Activated naive CD8-positive, alpha-beta T cell treated with anti-CD3 and anti-CD28 coated beads for 36 hours (primary cell): ENCODE results near the gene DST. TPM values are rescaled to one million over a fixed set of nuclear protein-coding genes. Genes with fewer than 3 reads are reported as not detected.
"Not testable (repeated sequence)": the region's sequence is repeated elsewhere in the genome, so short reads cannot be mapped to it uniquely, and the experiment has no call there.

Experiments used
- DNase-seq: peaks from one replicate; pipeline ENCODE4 v3.0.0; 2021
- H3K27ac Mint-ChIP-seq: one replicate; pipeline ENCODE4 v1.8.0; 2022; ENCODE audit warnings: mild to moderate bottlenecking, moderate library complexity, mixed read lengths
- H3K27me3 Mint-ChIP-seq: one replicate; pipeline ENCODE4 v1.8.0; 2022; ENCODE audit warnings: mild to moderate bottlenecking, mixed read lengths
- H3K36me3 Mint-ChIP-seq: one replicate; pipeline ENCODE4 v1.8.0; 2021; ENCODE audit warnings: mild to moderate bottlenecking, mixed read lengths
- H3K4me1 Mint-ChIP-seq: one replicate; pipeline ENCODE4 v1.8.0; 2021; ENCODE audit warnings: mixed read lengths
- H3K4me3 Mint-ChIP-seq: one replicate; pipeline ENCODE4 v1.8.0; 2022; ENCODE audit warnings: mild to moderate bottlenecking, moderate library complexity, mixed read lengths
- H3K9me3 Mint-ChIP-seq: one replicate; pipeline ENCODE4 v1.8.0; 2022; ENCODE audit warnings: mixed read lengths
- total RNA-seq, 2 experiments: library from RNA; stranded (reverse); gene quantifications; one replicate each; pipeline ENCODE4 v1.2.3, GENCODE V29; 2021

Gene DST
- total RNA-seq, 2 experiments from 2014 or later: 1.8 to 2.9 TPM

DNA sequence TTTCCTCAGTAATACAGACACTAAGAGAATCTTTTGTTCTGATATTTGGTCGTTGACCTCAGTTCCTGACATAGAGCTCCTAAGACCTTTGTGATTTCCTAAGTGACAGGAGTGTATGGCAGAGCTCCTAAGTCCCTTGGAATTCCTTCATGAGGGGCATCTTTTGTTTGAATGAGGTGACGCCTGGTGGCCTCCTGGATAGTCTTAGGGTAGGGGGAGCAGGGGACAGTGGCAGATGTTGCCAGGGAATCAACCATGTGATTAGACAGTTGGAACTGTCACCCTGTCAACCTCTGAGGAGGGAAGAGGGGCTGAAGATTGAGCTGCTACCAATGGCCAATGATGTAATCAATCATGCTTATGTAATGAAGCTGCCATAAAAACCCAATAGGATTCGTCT lies 67.0 kb downstream of the DST start:
- DNase-seq: no peak
- no peaks in the 10 kb centered on the region for H3K36me3 Mint-ChIP-seq
- no peak overlapping the region for H3K27ac Mint-ChIP-seq
- H3K27me3 Mint-ChIP-seq: peaks cover 4% of the 10 kb centered on the region
- H3K9me3 Mint-ChIP-seq: no peaks in the 10 kb centered on the region
- H3K4me1 Mint-ChIP-seq: no peaks in the 10 kb centered on the region
- H3K4me3 Mint-ChIP-seq: no peak overlapping the region

DNA sequence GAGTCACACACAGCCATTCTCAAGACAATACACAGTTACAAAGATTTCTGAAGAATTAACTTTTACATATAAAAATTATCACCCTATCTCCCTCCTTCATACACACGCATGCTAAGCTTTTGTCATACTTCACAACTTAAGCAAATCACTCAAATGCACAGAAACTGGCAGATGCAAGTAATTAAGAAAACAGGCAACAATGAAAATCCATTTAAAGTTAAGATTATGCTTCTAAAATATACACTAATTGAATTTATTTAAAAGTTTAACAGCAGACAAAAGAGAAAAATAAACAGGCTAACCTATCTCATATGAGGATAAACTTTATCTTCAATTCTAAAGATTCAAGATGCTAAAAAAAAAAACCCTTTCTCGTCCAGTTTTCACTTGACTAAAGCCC lies 68.4 kb downstream of the DST start:
- Mint-ChIP-seq H3K4me1 (no peaks in the 10 kb centered on the region), H3K9me3 (no peaks in the 10 kb centered on the region), H3K4me3 (no peak overlapping the region), H3K27ac (no peak overlapping the region), H3K36me3 (no peaks in the 10 kb centered on the region), H3K27me3 (peaks cover 4% of the 10 kb centered on the region)
- DNase-seq: no peak

- Mint-ChIP-seq H3K4me3 (no peak overlapping the region), H3K36me3 (no peaks in the 10 kb centered on the region), H3K27me3 (peaks cover 4% of the 10 kb centered on the region), H3K4me1 (no peaks in the 10 kb centered on the region), H3K27ac (no peak overlapping the region), H3K9me3 (no peaks in the 10 kb centered on the region)
- no peak for DNase-seq
Measured at GRCh38 chr6:56573624-56574023, 69.1 kb downstream of the DST start.

DNA sequence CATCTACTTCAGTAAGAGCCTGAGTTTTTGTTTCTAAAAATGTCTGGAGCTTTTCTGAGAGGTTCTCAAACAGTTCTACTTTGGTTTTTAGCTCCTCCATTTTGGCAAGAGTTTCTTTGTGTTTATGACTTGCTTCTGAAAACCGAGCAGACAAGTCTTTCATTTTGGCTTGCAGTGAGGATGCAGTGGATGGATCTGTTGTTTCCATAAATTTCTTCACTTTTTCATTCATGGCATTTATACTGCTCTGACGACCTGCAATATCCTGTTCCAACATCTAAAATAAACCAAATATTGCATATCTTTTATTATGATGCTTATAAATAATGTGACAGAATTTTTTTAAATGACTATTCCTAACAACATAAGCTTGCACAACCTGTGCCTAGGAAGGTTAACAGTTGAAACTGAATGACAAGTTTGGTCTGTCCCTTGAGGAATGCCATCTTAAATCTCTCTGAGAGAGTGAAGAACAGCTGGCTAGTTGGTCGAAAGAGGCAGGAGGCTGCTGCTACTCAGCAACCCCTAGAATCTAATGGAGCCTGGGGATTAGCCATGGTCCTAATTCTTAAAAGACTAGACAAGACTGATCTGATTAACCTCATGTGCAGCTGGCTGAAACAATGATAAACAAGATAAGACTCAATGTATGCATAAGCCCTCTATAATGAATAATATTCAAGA lies 69.8 kb downstream of the DST start:
- H3K36me3 Mint-ChIP-seq: no peaks in the 10 kb centered on the region
- DNase-seq: no peak
- no peak overlapping the region for H3K4me3 Mint-ChIP-seq
- no peak overlapping the region for H3K27ac Mint-ChIP-seq
- H3K9me3 Mint-ChIP-seq: no peaks in the 10 kb centered on the region
- peaks cover 4% of the 10 kb centered on the region for H3K27me3 Mint-ChIP-seq
- H3K4me1 Mint-ChIP-seq: no peaks in the 10 kb centered on the region

DNA sequence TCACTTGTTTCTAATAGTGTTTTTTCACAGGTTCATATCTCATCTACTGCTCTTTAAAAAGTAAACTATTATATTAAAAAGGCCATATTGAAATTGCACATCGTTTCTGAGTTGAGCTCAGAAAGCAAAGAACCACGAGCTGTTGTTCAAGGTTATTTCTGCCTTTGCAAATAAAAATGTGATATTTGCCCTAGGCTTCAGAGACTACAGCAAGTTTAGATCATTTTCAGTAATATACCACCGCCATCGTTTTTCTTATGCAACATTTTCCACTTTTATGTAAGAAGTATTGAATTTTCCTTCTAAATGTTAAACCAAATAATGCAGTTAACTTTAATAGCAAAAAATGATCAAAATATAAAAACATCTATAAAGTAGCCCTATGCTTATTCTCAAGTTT lies 71.1 kb downstream of the DST start:
- H3K27ac Mint-ChIP-seq: no peak overlapping the region
- no peaks in the 10 kb centered on the region for H3K36me3 Mint-ChIP-seq
- no peak for DNase-seq
- H3K4me3 Mint-ChIP-seq: no peak overlapping the region
- H3K27me3 Mint-ChIP-seq: peaks cover 4% of the 10 kb centered on the region
- H3K9me3 Mint-ChIP-seq: no peaks in the 10 kb centered on the region
- H3K4me1 Mint-ChIP-seq: no peaks in the 10 kb centered on the region

DNA sequence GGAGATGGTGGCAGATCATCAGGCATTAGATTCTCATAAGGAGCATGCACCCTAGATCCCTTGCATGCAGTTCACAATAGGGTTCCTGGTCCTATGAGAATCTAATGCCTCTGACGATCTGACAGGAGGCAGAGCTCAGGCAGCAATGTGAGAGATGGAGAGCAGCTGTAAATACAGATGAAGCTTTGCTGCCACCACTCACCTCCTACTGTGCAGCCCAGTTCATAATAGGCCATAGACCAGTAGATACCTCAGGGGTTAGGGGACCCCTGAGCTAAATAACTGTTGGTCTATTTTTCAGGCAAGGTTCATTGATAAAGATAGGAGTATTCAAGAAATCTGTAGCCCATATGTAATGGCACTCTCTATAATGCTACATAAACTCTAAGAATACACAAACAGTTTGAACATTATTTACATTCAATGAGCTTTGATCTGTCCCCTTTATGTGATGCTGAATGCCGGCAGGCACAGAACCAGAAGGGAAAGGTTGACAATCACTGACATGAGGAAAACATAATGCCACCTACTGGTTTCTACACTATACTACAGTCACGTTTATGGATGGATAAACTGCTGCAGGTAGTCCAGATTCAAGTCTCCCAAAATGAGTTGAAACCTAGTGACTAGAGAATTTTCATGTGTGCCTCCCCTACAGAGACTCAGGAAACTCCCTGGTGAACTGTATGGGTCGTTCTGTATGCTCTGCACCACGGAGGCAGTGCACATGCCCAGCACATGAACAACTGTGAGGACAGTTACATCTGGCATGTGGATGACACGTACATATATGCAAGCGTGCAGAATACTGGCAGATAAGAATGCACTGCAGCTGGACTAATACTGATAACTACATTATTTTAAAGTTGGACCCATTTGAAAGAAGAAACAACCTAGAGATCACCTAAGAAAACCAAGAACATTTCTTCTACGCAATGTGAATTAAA lies 72.0 kb downstream of the DST start:
- Mint-ChIP-seq H3K27me3 (peaks cover 4% of the 10 kb centered on the region), H3K36me3 (no peaks in the 10 kb centered on the region), H3K27ac (no peak overlapping the region), H3K4me1 (no peaks in the 10 kb centered on the region), H3K4me3 (no peak overlapping the region), H3K9me3 (no peaks in the 10 kb centered on the region)
- no peak for DNase-seq

- no peak overlapping the region for H3K4me3 Mint-ChIP-seq
- H3K4me1 Mint-ChIP-seq: no peaks in the 10 kb centered on the region
- DNase-seq: no peak
- H3K9me3 Mint-ChIP-seq: peaks cover 3% of the 10 kb centered on the region
- no peak overlapping the region for H3K27ac Mint-ChIP-seq
- H3K27me3 Mint-ChIP-seq: peaks cover 7% of the 10 kb centered on the region
- H3K36me3 Mint-ChIP-seq: no peaks in the 10 kb centered on the region
Measured at GRCh38 chr6:56567501-56567900, 75.2 kb downstream of the DST start.

DNA sequence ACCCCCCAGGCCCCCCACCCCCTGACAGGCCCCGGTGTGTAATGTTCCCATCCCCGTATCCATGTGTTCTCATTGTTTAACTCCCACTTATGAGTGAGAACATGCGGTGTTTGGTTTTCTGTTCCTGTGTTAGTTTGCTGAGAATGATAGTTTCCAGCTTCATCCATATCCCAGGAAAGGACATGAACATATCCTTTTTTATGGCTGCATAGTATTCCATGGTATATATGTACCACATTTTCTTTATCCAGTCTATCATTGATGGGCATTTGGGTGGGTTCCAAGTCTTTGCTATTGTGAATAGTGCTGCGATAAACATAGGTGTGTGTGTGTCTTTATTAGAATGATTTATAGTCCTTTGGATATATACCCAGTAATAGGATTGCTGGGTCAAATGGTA lies 80.0 kb downstream of the DST start:
- H3K4me3 Mint-ChIP-seq, H3K27me3 Mint-ChIP-seq, H3K4me1 Mint-ChIP-seq, DNase-seq, H3K36me3 Mint-ChIP-seq, H3K9me3 Mint-ChIP-seq, H3K27ac Mint-ChIP-seq: not testable (repeated sequence)

- Mint-ChIP-seq H3K4me3 (no peak overlapping the region), H3K4me1 (no peaks in the 10 kb centered on the region), H3K27ac (no peak overlapping the region), H3K9me3 (no peaks in the 10 kb centered on the region), H3K36me3 (no peaks in the 10 kb centered on the region), H3K27me3 (no peaks in the 10 kb centered on the region)
- no peak for DNase-seq
Measured at GRCh38 chr6:56556751-56557540, 85.7 kb downstream of the DST start.

DNA sequence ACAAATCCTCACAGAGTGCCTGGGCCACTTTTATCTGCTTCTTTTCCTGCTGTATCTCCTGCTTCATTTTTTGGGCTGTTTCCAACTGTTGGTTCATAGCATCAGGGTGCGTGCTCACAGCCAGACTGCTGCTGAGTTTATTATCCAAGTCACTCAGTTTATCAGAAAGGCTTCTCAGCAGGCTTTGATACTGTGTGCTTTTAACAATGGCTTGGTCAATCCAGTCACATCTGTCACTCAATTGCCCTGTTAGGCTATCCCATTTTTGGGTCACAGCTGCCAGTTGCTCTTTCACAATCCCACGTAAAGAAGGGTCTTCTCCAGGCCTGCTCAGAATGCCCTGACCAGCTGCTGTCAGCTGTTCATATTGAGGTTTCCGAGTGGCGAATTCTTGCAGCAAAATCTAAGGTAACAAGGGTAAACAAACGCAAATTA lies 87.2 kb downstream of the DST start:
- Mint-ChIP-seq H3K27ac (no peak overlapping the region), H3K36me3 (no peaks in the 10 kb centered on the region), H3K4me3 (no peak overlapping the region), H3K9me3 (no peaks in the 10 kb centered on the region), H3K27me3 (no peaks in the 10 kb centered on the region), H3K4me1 (peaks cover under 1% of the 10 kb centered on the region)
- no peak for DNase-seq

DNA sequence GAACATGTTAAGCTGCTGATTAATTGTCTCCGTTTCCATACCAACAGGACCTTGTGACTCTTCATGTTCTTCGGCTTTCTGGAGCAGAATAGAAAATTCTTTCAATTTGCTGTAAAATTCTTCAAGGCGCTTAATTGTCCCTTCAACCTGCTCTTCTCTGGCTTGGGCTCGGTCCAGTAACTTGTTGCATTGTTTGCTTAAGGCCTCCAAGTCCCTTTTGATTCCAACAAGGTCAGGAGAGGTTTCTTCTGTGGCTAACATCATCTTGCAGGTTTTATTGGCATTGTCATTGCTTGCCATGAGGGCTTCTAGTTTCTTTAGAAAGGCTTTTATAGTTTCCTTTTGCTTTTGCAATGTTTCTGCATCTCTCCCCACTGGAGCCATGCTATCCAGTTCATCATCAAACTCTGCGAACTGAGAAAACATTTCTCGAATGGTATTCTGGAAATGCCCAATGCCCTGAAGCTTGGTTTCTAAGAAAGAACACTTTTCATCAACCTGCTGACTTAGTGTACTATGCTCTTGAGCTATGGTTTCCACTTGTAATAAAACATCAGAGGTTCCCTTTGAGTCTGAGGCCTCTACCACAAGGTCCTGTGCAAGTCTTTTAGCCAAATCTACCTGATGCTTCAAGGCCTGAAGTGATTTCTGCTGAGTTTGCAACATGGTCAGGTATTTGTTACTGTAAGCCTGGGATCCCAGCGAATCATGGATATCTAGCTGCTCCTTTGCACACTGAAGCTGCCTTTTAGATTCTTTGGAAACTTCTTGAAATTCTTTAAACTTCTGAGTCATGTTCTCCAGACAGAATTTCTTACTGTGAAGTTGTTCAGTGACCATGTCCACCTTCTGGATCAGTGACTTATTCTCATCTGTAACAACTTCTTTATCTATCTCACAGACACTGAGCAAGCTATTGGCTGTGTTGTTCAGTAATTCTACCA lies 90.2 kb downstream of the DST start:
- Mint-ChIP-seq H3K9me3 (no peaks in the 10 kb centered on the region), H3K27ac (no peak overlapping the region), H3K4me1 (peaks cover 2% of the 10 kb centered on the region), H3K27me3 (no peaks in the 10 kb centered on the region), H3K36me3 (no peaks in the 10 kb centered on the region), H3K4me3 (no peak overlapping the region)
- no peak for DNase-seq

- DNase-seq: no peak
- Mint-ChIP-seq H3K36me3 (no peaks in the 10 kb centered on the region), H3K27ac (no peak overlapping the region), H3K4me3 (no peak overlapping the region), H3K9me3 (no peaks in the 10 kb centered on the region), H3K4me1 (peaks cover 2% of the 10 kb centered on the region), H3K27me3 (no peaks in the 10 kb centered on the region)
Measured at GRCh38 chr6:56551409-56552120, 91.1 kb downstream of the DST start.

GRCh38 chr6:56550301-56550700 lies 92.4 kb downstream of the DST start:
- Mint-ChIP-seq H3K9me3 (no peaks in the 10 kb centered on the region), H3K27ac (no peak overlapping the region), H3K4me1 (peaks cover 2% of the 10 kb centered on the region), H3K27me3 (no peaks in the 10 kb centered on the region), H3K36me3 (no peaks in the 10 kb centered on the region), H3K4me3 (no peak overlapping the region)
- DNase-seq: no peak

DNA sequence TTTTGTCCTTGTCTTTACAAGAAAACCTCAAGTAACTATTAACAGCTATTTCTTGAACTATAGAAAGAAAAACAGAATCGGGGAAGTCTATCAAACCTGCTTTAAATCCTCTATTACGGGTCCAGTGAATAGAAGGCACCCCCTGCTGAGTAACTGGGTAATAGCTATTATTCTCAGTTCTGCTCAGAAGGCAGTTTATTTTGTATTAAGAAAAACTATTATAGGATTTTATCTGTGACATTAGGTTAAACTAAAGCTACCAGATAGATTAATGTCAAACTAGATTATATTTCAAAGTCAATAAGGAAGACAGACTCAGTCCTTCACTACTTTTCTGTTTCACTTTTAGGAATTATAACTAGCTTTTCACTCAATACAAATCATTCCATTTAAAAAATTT lies 93.7 kb downstream of the DST start:
- H3K9me3 Mint-ChIP-seq: no peaks in the 10 kb centered on the region
- no peaks in the 10 kb centered on the region for H3K36me3 Mint-ChIP-seq
- H3K4me1 Mint-ChIP-seq: peaks cover 2% of the 10 kb centered on the region
- H3K4me3 Mint-ChIP-seq: no peak overlapping the region
- no peak for DNase-seq
- H3K27me3 Mint-ChIP-seq: no peaks in the 10 kb centered on the region
- no peak overlapping the region for H3K27ac Mint-ChIP-seq
